Right ventricle myocardium inferior (tissue), 1 donor: ENCODE results near the gene SYNM. TPM values are rescaled to one million over a fixed set of nuclear protein-coding genes. Genes with fewer than 3 reads are reported as not detected.
"Not testable (repeated sequence)": the region's sequence is repeated elsewhere in the genome, so short reads cannot be mapped to it uniquely, and the experiment has no call there.

Experiments
- ATAC-seq: fragments of 200-7000 bp; cut with Tn5 transposase; one replicate; pipeline ENCODE4 v1.9.1; 2020; ENCODE audit warnings: mild to moderate bottlenecking, moderate library complexity
- DNase-seq: peaks from one replicate; pipeline ENCODE4 v3.0.0; 2021; ENCODE audit errors: missing footprints
- intact Hi-C: fragments of 100-400 bp; cut with DNase I; formaldehyde crosslinking; loops from one replicate; pipeline ENCODE4 v1.11.0; 2022
- total RNA-seq: library from RNA; stranded (reverse); fragmentation: NEBNext Ultra II Directional; extraction: Animal tissue kit (Norgen Biotek cat#: 25700); gene quantifications from one replicate; pipeline ENCODE4 v1.2.1, GENCODE V29; 2021
- donor health status: DM: no; HTN: yes; CAD: no; lungs with severe emphysema.

The SYNM gene
- total RNA-seq, 1 donor from 2014 or later, result 311 TPM

DNA sequence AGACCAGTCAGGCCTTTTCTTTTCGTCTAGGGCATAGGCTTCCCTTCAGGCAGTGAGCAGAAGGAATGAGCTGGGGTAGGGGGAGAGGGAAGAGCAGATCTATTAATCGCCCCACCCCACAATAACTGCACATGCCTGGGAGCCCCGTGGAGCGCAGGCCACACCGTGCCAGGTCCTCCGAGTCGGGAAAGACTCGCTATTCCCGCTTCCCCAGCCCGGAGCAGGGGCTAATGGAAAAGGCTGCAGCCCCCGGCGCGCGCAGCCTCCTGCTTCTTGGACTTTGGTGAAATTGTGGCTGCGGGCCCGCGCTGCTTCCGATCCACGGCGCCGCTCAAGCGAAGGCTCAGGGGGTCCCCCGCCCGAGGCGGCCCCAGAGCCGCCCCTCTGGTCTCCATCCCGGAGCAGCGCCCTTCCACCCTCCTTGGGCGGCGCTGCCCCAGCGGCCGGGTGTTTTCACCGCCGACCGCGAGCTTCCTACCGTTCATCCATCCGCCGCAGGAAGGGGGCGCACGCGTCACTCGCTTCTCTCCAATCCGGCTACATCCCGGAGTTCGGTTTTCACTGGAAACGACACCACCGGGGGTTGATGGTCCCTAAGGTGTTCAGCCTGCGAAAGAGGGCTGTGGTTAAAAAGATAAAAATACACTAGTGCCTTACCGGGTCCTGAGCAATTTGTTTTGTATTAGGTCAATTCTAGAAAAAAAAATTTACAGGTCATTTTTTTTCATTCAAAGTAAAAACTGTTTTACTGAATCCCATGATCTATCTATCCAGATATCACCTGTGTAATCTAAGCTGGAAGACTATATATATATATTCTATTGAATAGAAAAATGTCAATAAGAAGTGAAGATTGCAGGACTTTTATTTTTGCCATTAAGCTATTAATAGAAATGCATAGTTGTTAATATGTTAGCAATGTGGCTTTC, 4.4 kb upstream of the SYNM start:
- ATAC-seq (peak; percentile 45), DNase-seq (peak; percentile 90)
- intact Hi-C loops, result loop anchor here (1.0 to 10.0 kb wide), 3 partner anchors 72 to 634 kb away; partner anchors contain the start of gene LYSMD4

DNA sequence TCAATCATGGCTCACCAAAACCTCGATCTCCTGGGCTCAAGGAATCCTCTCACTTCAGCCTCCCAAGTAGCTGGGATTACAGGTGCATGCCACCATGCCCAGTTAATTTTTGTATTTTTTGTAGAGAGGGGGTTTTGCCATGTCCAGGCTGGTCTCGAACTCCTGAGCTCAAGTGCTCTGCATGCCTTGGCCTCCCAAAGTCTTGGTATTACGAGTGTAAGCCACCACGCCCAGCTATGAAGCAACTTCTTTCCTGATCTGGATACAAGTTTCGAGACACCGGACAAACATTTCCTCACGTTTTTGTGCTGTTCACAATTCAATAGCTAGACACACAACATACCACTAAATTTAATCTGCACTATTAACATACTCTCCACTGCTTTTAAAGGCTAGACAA, 3.4 kb upstream of the SYNM start:
- ATAC-seq (no peak), DNase-seq (no peak)
- intact Hi-C loops, result loop anchor here (5.0 to 10.0 kb wide), 2 partner anchors 71 to 633 kb away; partner anchors contain the start of gene LYSMD4

DNA sequence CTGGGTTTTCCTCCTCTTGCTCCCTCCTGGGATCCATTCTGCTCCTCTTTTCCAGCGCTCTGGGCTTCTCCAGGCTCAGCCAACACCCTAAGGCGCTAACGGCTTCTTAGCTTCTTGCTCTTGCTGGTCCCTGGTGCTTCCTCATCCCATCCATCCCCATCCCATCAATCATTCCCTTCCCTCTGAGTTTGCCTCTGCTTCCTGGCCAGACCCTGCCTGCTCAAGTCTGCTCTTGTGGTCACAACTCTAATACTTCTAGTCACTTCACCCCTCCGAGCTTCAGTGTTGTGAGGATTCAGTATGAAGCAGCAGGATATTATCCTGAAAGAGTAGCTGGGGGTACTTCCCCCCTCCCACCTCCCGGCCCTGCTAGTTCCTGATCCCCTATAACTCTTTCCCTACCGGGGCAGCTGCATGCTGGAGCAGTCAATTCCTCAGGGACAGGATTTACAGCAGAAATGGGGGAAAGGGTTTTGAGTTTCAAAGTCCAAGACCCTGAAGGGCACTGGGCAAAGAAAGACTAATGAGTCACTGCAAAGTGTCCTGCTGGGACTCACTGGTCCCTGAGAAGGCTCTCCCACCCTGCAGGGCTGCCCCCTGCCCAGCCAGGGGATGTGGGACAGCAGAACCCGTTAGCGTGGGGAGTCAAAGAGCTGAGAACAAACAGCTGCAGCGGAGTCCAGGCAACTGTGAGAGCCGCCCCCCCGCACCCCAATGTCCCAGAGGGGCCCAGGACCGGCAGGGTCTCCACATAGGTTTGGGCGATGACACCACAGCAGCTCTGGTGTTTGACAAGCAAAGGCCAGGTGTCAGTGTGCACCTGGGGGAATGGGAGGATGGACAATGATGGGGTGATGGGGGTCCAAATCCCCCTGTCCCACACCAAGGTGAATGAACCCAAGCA, 2.3 kb upstream of the SYNM start:
- DNase-seq (no peak), ATAC-seq (no peak)
- intact Hi-C loops, result loop anchor here (5.0 to 10.0 kb wide), 2 partner anchors 70 to 632 kb away; partner anchors contain the start of gene LYSMD4

DNA sequence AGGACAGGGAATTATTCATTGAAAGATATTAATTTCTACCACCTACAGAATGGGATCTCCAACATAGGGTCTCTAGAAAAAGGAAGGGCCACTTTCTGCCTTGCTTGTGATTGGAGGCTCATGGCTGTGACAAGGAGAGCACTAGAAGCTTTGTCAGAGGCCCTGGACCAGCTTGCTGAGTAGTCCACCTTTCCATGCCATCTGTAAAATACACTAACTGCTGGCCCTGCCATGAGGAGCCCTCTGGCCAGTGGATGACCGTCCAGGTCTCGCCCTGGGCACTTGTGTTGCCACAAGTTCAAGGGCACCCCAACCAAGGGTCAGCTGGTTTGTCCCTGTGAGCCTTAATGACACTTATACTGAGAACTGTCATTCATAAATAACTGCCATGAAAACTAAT, 1.6 kb upstream of the SYNM start:
- DNase-seq (no peak), ATAC-seq (no peak)
- intact Hi-C loops, result loop anchor here (5.0 to 10.0 kb wide), 2 partner anchors 69 to 632 kb away; partner anchors contain the start of gene LYSMD4

DNA sequence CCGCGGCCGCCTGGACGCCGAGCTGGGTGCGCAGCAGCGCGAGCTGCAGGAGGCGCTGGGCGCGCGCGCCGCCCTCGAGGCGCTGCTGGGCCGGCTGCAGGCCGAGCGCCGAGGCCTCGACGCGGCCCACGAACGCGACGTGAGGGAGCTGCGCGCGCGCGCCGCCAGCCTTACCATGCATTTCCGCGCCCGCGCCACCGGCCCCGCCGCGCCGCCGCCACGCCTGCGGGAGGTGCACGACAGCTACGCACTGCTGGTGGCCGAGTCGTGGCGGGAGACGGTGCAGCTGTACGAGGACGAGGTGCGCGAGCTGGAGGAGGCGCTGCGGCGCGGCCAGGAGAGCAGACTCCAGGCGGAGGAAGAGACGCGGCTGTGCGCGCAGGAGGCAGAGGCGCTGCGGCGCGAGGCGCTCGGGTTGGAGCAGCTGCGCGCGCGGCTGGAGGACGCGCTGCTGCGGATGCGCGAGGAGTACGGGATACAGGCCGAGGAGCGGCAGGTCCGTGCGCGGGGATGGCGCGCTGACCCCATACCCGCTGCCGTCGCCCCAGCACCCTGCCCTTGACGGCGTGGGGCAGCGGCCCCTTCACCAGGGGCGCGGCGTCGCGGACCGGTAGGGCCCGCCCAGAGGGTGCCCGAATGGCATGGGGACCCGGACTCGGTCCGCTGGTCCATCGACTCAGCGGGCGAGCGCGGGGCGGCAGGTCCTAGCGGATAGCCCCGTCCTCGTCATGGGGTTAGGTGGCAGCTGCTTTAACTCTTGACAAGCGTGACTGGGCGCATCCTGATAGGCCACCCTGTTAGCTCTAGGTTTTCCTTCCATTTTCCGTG, 848 bp downstream of the SYNM start:
- ATAC-seq (peak; percentile 21), DNase-seq (no peak)
- intact Hi-C loops, result loop anchor here (2.0 to 10.0 kb wide), 2 partner anchors 37 to 629 kb away; partner anchors contain the start of gene LYSMD4

DNA sequence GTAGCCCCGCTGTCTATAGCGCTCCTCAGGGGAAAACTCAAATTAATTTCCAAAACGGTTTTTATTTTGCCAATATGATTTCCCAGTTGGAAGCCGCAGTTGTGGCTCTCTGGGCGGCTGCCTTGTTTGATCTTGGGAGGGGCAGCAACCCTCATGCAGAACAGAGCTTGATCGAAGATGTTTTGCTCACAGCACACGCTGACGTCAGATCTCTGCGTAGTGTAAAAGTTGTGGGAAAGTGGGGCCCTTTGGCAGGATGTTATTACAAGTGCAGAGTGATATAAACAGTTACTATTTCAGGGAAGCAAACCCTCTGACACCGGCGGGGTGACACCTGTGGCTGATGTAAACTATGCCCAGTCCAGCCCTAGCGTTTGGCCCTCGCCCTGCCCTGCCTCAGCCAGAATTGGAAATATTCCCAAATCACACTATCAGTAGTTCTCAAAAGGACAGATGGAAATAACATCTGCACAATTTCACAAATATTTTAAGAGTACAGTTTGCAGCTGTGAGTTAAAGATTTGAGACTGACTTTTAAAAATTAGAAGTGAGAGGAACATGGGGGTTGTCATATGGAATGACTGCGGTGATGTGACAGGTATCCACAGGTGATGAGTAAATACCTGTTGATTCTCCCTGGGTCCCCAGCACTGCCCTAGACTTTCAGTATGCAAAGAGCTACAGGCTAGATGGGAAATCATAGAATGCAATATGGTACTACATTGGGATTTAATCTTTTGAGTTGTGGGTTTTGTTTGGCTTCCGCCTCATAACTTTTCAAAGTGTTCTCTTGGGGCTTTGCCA, 1.7 kb downstream of the SYNM start:
- no peak for DNase-seq
- intact Hi-C loops, result loop anchor here (2.0 to 10.0 kb wide), 2 partner anchors 36 to 628 kb away; partner anchors contain the start of gene LYSMD4
- ATAC-seq, result peak; percentile 60

DNA sequence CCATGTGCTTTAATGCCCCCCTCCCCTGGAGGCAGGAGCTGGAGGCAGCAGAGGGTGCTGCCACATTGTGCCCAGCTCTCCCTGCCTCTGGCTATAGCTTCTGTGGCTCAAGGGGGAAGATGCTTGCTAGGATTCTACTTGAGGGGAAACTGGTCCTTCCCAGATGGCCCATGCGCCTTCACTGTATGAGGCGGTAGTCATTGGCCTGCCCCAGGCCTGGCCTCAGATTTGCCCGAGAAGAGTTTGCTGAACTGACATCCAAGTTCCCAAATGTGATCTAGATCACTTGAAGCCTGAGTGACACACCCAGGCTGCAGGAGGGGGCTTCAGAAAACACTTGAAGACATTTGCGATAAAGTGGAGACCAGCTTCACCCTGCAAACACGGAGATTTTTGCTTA, 4.1 kb downstream of the SYNM start:
- DNase-seq (no peak), ATAC-seq (no peak)
- intact Hi-C loops, result loop anchor here (10.0 kb wide), 1 partner anchor 626 kb away; the partner anchor contains the start of gene LYSMD4

DNA sequence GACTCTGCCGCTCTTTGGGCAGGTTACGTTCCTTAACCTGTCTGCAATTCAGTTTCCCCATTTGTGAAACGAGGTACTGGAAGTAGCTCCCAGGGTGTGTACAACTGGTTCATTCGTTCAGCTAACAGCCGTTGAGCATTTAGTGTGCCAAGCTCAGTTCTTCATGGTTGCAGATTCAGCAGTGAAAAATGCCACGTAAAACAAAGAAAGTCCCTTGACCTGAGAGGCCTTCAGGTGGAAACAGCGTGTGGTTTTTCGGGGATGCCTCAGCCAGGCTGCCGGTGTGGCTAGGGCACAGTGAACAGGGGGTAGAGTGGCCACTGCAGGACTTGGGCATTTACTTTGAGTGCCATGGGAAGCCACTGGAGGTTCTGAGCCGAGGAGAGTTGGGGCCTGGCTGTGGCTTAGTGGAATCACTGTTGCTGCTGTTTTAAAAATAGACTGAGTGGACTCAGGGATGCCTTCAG, 4.7 kb downstream of the SYNM start:
- intact Hi-C loops, result loop anchor here (10.0 kb wide), 1 partner anchor 625 kb away; the partner anchor contains the start of gene LYSMD4
- ATAC-seq (no peak), DNase-seq (no peak)

DNA sequence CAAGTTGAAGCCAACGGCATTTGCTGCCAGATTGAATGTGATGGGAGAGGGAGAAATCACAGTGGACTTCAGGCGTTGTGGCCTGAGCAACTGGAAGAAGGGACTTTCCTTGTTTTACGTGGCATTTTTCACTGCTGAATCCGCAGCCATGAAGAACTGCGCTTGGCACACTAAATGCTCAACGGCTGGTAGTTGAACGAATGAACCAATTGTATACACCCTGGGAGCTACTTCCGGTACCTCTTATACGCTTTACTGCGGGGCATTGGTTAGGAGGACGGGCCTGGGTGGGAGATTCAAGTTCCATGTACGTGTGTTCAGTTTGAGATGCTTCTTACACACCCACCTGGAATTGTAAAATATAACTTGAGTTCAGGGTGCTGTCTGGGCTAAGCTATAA, 5.2 kb downstream of the SYNM start:
- DNase-seq (no peak), ATAC-seq (no peak)
- intact Hi-C loops, result no loop called here

DNA sequence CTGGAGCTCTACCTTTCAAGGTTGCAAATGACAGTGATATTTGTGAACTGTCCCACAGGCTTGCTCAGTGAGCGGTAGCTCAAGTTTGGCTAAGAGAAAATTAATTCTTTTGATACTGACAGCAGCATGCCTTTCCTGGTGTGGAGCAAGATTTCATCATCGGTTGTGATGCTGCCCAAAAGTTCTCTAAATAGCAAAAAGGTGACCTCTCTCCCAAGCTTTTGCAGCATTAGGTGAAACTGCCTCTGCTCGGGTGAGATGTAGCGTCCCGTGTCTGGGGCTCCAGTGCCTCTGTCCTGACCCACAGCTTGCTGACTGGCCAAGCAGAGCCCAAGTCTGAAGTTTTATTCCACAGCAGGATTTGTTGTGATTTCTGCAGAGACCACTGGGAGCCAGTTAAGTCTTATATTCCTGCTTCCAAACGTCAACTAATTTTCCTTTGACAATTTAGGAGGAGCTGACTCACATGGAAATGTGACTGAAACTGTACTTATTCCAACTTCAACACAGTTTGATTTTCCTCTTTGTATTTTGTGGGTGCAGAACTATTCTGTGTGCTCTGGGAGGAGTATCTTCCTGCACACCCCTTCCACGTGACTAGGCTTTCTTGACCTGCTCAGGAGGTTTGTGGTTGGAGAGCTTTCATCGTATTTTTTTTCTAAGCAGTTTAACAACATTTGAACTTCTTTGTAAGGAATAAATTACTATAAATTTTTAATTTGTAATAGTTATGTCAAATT, 5.9 kb downstream of the SYNM start:
- intact Hi-C loops, result no loop called here
- ATAC-seq (no peak), DNase-seq (no peak)

DNA sequence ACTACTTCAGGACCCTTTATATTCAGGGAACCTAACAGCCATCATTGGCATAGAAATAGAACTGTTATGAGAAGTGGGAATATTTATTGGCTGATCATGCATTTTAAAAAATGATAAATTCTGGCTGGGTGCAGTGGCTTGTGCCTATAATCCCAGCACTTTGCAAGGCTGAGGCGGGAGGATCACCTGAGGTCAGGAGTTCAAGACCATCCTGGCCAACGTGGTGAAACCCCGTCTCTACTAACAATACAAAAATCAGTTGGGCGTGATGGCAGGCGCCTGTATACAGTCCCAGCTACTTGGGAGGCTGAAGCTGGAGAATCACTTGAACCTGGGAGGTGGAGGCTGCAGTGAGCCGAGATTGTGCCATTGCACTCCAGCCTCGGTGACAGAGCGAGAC, 6.8 kb downstream of the SYNM start:
- intact Hi-C loops, DNase-seq, ATAC-seq: not testable (repeated sequence)

DNA sequence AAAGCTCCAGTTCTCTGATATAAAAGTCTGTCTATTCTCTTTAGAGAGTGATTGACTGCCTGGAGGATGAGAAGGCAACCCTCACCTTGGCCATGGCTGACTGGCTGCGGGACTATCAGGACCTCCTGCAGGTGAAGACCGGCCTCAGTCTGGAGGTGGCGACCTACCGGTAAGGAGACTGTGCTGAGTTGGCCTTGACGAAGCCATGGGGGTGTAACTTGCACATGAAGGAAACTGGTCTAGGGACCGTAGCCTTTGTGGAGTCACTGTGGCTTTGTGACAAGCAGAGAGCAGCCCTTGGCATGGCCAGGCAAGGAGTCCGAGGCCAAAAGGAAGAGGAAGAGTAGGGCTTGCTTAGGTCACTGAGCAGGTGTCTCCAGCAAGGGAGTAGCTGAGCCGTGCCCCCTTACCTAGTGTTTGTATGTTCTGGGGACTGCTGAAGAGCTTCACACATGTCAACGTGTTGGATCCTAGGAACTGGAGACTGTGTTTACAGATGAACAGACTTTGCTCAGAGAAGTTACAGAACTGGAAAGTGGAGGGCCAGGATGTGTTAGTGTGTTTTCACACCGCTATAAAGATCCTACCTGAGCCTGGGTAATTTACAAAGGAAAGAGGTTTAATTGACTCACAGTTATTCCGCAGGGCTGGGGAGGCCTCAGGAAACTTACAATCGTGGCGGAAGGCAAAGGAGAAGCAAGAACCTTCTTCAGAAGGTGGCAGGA, 8.8 kb downstream of the SYNM start:
- no peak for DNase-seq
- intact Hi-C loops, result no loop called here
- ATAC-seq, result no peak

DNA sequence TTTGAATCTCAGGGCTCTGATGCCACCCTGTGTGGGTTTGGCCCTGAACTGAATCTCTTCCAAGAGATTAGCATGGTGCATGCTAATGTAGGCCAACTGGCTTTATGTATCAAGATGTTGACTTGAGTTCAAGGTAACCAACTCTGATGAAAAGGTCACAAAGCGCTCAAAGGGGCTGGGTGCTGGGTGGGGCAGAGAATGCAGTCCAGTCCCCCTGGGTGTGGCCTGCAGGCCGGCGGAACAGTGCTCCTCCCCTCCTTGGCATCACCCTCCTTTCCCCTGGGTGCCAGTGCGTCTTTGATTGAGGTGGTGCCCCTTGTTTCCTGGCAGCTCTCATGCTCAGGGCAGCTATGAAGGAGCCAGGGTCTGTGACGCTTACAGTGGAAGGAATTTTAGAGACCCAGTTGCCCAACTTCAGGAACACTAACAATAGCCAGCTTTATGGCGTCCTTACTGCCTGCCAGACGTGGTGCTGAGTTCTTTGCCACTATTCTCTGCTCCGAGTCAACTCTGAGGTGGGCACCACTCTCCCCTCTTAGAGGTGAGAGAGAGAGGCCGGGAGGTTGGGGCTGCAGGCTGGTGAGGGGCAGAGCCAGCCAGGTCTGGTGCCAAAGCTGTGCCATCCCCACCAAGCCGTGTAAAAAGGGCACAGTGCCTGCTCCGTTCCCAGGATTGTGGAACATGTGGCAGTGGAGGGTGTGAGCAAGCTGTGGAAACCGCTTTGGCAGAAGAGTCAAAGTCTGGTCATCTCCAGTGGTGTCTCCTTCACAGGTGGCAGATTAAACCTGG, 9.8 kb downstream of the SYNM start:
- intact Hi-C loops, result no loop called here
- DNase-seq (no peak), ATAC-seq (peak; percentile 40)

DNA sequence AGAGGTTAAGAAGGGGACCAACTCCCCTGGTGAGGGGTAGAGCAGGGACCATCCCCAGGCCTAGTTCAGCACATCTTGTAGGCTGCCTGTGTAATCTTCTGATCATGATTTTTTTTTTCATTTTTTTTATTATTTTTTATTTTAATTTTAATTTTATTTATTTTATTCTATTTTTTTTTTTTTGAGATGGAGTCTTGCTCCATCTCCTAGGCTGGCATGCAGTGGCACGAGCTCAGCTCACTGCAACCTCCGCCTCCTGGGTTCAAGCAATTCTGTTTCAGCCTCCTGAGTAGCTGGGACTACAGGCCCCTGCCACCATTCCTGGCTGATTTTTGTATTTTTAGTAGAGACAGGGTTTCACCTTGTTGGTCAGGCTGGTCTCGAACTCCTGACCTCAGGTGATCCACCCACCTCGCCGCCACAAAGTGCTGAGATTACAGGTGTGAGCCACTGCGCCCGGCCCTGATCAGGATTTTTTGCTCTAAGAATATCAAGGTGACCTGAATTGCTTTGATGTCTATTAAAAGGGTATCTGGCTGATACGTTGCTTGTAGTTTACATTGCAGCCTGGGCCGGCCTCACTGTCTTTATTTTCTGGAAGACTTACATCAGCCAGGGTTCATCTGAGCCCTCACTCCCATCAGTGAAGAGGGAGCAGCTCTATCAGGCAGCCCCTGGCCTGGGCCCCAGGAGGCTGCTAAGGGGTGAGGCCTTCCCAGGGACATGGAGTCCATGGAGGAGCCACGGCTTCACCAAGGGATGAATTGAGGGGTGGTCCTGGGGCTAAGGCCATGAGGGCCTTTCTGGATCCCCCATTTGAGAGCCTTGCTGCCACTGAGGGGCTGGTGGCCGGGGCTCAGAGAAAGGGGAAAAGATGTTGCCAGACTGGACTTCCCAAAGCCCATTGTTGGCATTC, 10.7 kb downstream of the SYNM start:
- no peak for ATAC-seq
- intact Hi-C loops, result no loop called here
- DNase-seq, result no peak
